Tibial nerve (tissue), 4 donors: ENCODE data around the gene PLXNA1.

Experiments
- EP300 ChIP-seq, 2 donors: sonication (generic); formaldehyde crosslinking; IDR thresholded peaks; one replicate each; pipeline ENCODE4 v1.6.1; 2017; ENCODE audit warnings: antibody characterized with exemption in 2 of 2, mild to moderate bottlenecking in 1 of 2
- TF ChIP-seq, protein P1 (sequence below), 5 experiments: fragments of 200-600 bp in 3 of 5; fragments of 450-650 bp in 2 of 5; sonication (generic) in 3 of 5; IDR thresholded peaks; one replicate each; pipeline ENCODE4 v1.5.1; 2016 to 2019; ENCODE audit warnings: antibody characterized with exemption in 5 of 5, mild to moderate bottlenecking in 3 of 5, moderate library complexity in 2 of 5

- TF ChIP-seq, protein P1, sequence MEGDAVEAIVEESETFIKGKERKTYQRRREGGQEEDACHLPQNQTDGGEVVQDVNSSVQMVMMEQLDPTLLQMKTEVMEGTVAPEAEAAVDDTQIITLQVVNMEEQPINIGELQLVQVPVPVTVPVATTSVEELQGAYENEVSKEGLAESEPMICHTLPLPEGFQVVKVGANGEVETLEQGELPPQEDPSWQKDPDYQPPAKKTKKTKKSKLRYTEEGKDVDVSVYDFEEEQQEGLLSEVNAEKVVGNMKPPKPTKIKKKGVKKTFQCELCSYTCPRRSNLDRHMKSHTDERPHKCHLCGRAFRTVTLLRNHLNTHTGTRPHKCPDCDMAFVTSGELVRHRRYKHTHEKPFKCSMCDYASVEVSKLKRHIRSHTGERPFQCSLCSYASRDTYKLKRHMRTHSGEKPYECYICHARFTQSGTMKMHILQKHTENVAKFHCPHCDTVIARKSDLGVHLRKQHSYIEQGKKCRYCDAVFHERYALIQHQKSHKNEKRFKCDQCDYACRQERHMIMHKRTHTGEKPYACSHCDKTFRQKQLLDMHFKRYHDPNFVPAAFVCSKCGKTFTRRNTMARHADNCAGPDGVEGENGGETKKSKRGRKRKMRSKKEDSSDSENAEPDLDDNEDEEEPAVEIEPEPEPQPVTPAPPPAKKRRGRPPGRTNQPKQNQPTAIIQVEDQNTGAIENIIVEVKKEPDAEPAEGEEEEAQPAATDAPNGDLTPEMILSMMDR (IDR thresholded peaks at IDR 0.05): no peak
- TF ChIP-seq EP300 (IDR thresholded peaks at IDR 0.05): no peak
These were observed 47.8 kb downstream of the PLXNA1 start for GRCh38 chr3:127030508-127031412.
